Lower leg skin (tissue), 4 donors: ENCODE measurements around the gene KCNC2. TPM values are rescaled to one million over a fixed set of nuclear protein-coding genes. Genes with fewer than 3 reads are reported as not detected.

Source experiments
- DNase-seq, 2 donors: peaks; one replicate each; pipeline ENCODE4 v3.0.0-alpha.2; 2019; ENCODE audit warnings: low spot score in 2 of 2
- H3K4me3 ChIP-seq: fragments of 200-600 bp; sonication (generic); 2 replicates; pipeline ENCODE4 v1.5.1; 2017; ENCODE audit warnings: mild to moderate bottlenecking, low read depth; ENCODE audit not compliant: poor library complexity, severe bottlenecking
- POLR2A ChIP-seq, 2 donors: fragments of 450-650 bp; IDR thresholded peaks; one replicate each; pipeline ENCODE4 v1.6.1; 2016 to 2017; ENCODE audit warnings: antibody characterized with exemption in 2 of 2, mild to moderate bottlenecking in 1 of 2, moderate library complexity in 1 of 2
- WGBS, 2 donors: methylation state at CpG; one replicate each; pipeline ENCODE4 v1.1.5; 2018; 5-methylcytosine and 5-hydroxymethylcytosine counted together
- intact Hi-C: fragments of 100-400 bp; cut with DNase I; formaldehyde crosslinking; loops from one replicate; pipeline ENCODE4 v1.15.0; 2023; ENCODE audit warnings: low total_unique reads
- total RNA-seq, 4 donors: library from RNA; depleted of rRNA; stranded (reverse); fragments of >200 nt; gene quantifications; one replicate each; pipeline ENCODE4 v1.1.0, GENCODE V29; 2016
- TF ChIP-seq, protein P1 (sequence below), 3 donors: fragments of 450-650 bp; IDR thresholded peaks; one replicate each; pipeline ENCODE4 v1.5.1; 2016; ENCODE audit warnings: antibody characterized with exemption in 3 of 3, mild to moderate bottlenecking in 3 of 3, moderate library complexity in 2 of 3

Gene KCNC2
- total RNA-seq, 4 donors from 2014 or later = 0.10 TPM; not detected in 3

DNA sequence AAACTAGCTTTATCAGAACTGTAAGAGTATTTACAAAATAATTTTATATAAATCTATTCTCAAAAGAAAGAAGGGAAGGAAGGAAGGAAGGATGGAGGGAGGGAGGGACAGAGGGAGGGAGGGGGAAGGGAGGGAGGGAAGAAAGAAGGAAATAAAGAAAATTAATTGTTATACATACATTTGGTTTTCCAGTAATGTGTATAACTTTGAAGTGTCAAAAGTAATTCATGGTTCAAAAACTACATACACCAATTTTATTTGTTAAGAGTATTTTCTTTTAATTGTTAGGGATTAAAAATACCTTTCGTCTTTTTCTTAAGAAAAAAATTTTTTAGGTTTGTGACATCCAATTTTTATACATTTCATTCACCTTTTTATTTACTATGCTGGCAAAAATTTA, 17.5 kb upstream of the KCNC2 start:
- no peak overlapping the region for H3K4me3 ChIP-seq
- no peak for DNase-seq
- TF ChIP-seq POLR2A (IDR thresholded peaks at IDR 0.05) = no peak
- TF ChIP-seq, protein P1, sequence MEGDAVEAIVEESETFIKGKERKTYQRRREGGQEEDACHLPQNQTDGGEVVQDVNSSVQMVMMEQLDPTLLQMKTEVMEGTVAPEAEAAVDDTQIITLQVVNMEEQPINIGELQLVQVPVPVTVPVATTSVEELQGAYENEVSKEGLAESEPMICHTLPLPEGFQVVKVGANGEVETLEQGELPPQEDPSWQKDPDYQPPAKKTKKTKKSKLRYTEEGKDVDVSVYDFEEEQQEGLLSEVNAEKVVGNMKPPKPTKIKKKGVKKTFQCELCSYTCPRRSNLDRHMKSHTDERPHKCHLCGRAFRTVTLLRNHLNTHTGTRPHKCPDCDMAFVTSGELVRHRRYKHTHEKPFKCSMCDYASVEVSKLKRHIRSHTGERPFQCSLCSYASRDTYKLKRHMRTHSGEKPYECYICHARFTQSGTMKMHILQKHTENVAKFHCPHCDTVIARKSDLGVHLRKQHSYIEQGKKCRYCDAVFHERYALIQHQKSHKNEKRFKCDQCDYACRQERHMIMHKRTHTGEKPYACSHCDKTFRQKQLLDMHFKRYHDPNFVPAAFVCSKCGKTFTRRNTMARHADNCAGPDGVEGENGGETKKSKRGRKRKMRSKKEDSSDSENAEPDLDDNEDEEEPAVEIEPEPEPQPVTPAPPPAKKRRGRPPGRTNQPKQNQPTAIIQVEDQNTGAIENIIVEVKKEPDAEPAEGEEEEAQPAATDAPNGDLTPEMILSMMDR (IDR thresholded peaks at IDR 0.05) = no peak
- 79 to 88% methylated on average over 1 of the region's 1 CpG for WGBS, 2 donors
- intact Hi-C loops = no loop called here

- no peak for TF ChIP-seq POLR2A (IDR thresholded peaks at IDR 0.05)
- TF ChIP-seq, protein P1 (IDR thresholded peaks at IDR 0.05) = no peak
- intact Hi-C loops = no loop called here
- 33 to 35% methylated on average over 3 of the region's 3 CpGs for WGBS, 2 donors
- DNase-seq = no peak
- no peak overlapping the region for H3K4me3 ChIP-seq
Measured at GRCh38 chr12:75212072-75212471, 2.4 kb upstream of the KCNC2 start.

GRCh38 chr12:75208856-75209811, 505 bp downstream of the KCNC2 start:
- DNase-seq = no peak
- WGBS, 2 donors = 2 to 3% methylated on average over 19 to 47 of the region's 50 CpGs
- no peak for TF ChIP-seq POLR2A (IDR thresholded peaks at IDR 0.05)
- TF ChIP-seq, protein P1 (IDR thresholded peaks at IDR 0.05) = no peak
- no peak overlapping the region for H3K4me3 ChIP-seq
- intact Hi-C loops = no loop called here

- intact Hi-C loops = no loop called here
- 10% methylated on average over 44 to 64 of the region's 78 CpGs for WGBS, 2 donors
- DNase-seq = no peak
- no peak overlapping the region for H3K4me3 ChIP-seq
- no peak for TF ChIP-seq POLR2A (IDR thresholded peaks at IDR 0.05)
- TF ChIP-seq, protein P1 (IDR thresholded peaks at IDR 0.05) = no peak
Measured at GRCh38 chr12:75207338-75208083, 2.1 kb downstream of the KCNC2 start.

GRCh38 chr12:75205558-75205957, 4.1 kb downstream of the KCNC2 start:
- TF ChIP-seq POLR2A (IDR thresholded peaks at IDR 0.05) = no peak
- TF ChIP-seq, protein P1 (IDR thresholded peaks at IDR 0.05) = no peak
- no peak for DNase-seq
- 53 to 75% methylated on average over 1 of the region's 1 CpG for WGBS, 2 donors
- intact Hi-C loops = no loop called here
- H3K4me3 ChIP-seq = no peak overlapping the region
